Gastroesophageal sphincter (tissue), 4 donors: Measurements from ENCODE around the gene USP14. TPM values are rescaled to one million over a fixed set of nuclear protein-coding genes. Genes with fewer than 3 reads are reported as not detected.

Source experiments
- ATAC-seq: fragments of 150-250 bp; one replicate; pipeline ENCODE4 v1.9.1; 2016; ENCODE audit warnings: mild to moderate bottlenecking, moderate library complexity
- H3K27ac ChIP-seq, 4 donors: fragments of 200-600 bp; sonication (generic) in 3 of 4; 1 replicate in 3 of 4; 2 replicates in 1 of 4; pipeline ENCODE4 v1.5.1; 2016 to 2019
- H3K27me3 ChIP-seq: fragments of 200-600 bp; sonication (generic); one replicate; pipeline ENCODE4 v1.5.1; 2019
- H3K36me3 ChIP-seq, 2 donors: fragments of 200-600 bp; sonication (generic); one replicate each; pipeline ENCODE4 v1.5.1; 2019; ENCODE audit warnings: control low read depth in 1 of 2
- H3K4me1 ChIP-seq, 3 donors: fragments of 200-600 bp; sonication (generic); 1 replicate in 2 of 3; 2 replicates in 1 of 3; pipeline ENCODE4 v1.5.1; 2016 to 2019; ENCODE audit warnings: control low read depth in 2 of 3
- H3K4me3 ChIP-seq, 2 donors: fragments of 200-600 bp; sonication (generic); one replicate each; pipeline ENCODE4 v1.5.1; 2019; ENCODE audit warnings: mild to moderate bottlenecking in 1 of 2, moderate library complexity in 1 of 2
- H3K9me3 ChIP-seq, 3 donors: fragments of 200-600 bp; sonication (generic); one replicate each; pipeline ENCODE4 v1.5.1; 2017 to 2019; ENCODE audit warnings: control low read depth in 2 of 3
- EP300 ChIP-seq: sonication (generic); formaldehyde crosslinking; IDR thresholded peaks from one replicate; pipeline ENCODE4 v1.6.1; 2017; ENCODE audit warnings: antibody characterized with exemption, mild to moderate bottlenecking
- POLR2A ChIP-seq, 2 donors: fragments of 450-650 bp; IDR thresholded peaks; one replicate each; pipeline ENCODE4 v1.6.1; 2017; ENCODE audit warnings: antibody characterized with exemption in 2 of 2, mild to moderate bottlenecking in 2 of 2, moderate library complexity in 1 of 2
- POLR2AphosphoS5 ChIP-seq: sonication (generic); formaldehyde crosslinking; IDR thresholded peaks from one replicate; pipeline ENCODE4 v1.6.1; 2017; ENCODE audit warnings: antibody characterized with exemption
- WGBS, 2 donors: methylation state at CpG; one replicate each; pipeline ENCODE4 v1.1.5; 2018; ENCODE audit warnings: low coverage in 1 of 2; 5-methylcytosine and 5-hydroxymethylcytosine counted together
- total RNA-seq, 4 donors: library from RNA; depleted of rRNA; stranded (reverse); fragments of >200 nt; gene quantifications; one replicate each; pipeline ENCODE4 v1.1.0, GENCODE V29; 2016
- TF ChIP-seq, protein P1 (sequence below), 4 experiments: fragments of 200-600 bp in 2 of 4; fragments of 450-650 bp in 2 of 4; sonication (generic) in 1 of 4; IDR thresholded peaks; one replicate each; pipeline ENCODE4 v1.5.1; 2017 to 2019; ENCODE audit warnings: antibody characterized with exemption in 4 of 4, mild to moderate bottlenecking in 2 of 4, moderate library complexity in 2 of 4

USP14 gene
- total RNA-seq, 4 donors from 2014 or later: 25.7 to 40.2 (median 29.8) TPM

DNA sequence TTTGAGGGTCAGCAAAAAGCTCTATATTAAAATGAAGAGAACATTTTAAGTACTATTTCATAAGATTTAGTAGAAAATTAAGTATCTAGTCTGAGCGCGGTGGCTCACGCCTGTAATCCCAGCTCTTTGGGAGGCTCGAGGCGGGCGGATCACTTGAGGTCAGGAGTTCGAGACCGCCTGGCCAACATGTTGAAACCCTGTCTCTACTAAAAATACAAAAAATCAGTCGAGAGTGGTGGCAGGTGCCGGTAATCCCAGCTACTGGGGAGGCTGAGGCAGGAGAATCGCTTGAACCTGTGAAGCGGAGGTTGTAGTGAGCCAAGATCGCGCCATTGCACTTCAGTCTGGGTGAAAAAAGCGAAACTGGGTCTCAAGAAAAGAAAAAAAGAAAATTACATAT lies 1.6 kb downstream of the USP14 start:
- H3K36me3 ChIP-seq: peaks cover 0 to 23% of the 10 kb centered on the region in 2 donors
- no peaks in the 10 kb centered on the region for H3K27me3 ChIP-seq
- no peak for ATAC-seq
- peak overlapping the region in 1 of 2 donors; percentile 70 for H3K4me3 ChIP-seq
- no peak for TF ChIP-seq POLR2A (IDR thresholded peaks at IDR 0.05)
- TF ChIP-seq, protein P1, sequence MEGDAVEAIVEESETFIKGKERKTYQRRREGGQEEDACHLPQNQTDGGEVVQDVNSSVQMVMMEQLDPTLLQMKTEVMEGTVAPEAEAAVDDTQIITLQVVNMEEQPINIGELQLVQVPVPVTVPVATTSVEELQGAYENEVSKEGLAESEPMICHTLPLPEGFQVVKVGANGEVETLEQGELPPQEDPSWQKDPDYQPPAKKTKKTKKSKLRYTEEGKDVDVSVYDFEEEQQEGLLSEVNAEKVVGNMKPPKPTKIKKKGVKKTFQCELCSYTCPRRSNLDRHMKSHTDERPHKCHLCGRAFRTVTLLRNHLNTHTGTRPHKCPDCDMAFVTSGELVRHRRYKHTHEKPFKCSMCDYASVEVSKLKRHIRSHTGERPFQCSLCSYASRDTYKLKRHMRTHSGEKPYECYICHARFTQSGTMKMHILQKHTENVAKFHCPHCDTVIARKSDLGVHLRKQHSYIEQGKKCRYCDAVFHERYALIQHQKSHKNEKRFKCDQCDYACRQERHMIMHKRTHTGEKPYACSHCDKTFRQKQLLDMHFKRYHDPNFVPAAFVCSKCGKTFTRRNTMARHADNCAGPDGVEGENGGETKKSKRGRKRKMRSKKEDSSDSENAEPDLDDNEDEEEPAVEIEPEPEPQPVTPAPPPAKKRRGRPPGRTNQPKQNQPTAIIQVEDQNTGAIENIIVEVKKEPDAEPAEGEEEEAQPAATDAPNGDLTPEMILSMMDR (IDR thresholded peaks at IDR 0.05): no peak
- no peak for TF ChIP-seq POLR2AphosphoS5
- TF ChIP-seq EP300: no peak
- no peak overlapping the region for H3K27ac ChIP-seq
- H3K9me3 ChIP-seq: no peaks in the 10 kb centered on the region
- H3K4me1 ChIP-seq: peaks cover 0 to 28% (median 18%) of the 10 kb centered on the region in 3 donors
- 93 to 97% methylated on average over 11 to 15 of the region's 15 CpGs for WGBS, 2 donors

DNA sequence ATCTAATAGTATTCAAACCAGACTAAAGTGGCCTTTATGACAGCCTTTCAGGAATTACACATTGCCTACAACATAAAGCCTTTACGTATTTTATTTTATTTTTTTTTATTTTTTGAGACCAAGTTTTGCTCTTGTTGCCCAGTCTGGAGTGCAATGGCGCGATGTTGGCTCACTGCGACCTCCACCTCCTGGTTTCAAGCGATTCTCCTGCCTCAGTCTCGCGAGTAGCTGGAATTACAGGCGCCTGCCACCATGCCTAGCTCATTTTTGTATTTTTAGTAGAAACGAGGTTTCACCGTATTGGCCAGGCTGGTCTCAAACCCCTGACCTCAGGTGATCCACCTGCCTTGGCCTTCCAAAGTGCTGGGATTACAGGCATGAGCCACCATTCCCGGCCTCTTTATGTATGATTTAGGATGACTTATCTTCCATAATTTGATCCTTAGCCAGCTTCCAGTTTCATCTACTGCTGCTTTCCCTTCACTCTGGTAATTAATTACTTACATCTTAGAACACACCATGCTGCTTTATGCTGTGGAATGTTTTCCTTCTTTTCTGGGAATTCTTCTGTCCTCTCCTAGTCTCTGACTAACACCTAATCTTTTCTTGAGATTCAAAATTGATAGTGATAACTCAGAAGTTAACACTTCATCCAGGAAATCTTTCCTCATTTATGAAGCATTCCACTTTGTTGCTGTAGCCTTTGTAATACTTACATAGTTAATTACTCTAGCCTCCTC lies 2.6 kb downstream of the USP14 start:
- Histone ChIP-seq H3K4me1 (peaks cover 0 to 28% (median 18%) of the 10 kb centered on the region in 3 donors), H3K27me3 (no peaks in the 10 kb centered on the region), H3K4me3 (no peak overlapping the region), H3K9me3 (no peaks in the 10 kb centered on the region), H3K27ac (no peak overlapping the region), H3K36me3 (peaks cover 0 to 34% of the 10 kb centered on the region in 2 donors)
- ATAC-seq: no peak
- WGBS, 2 donors: 78 to 90% methylated on average over 8 to 11 of the region's 11 CpGs
- TF ChIP-seq EP300: no peak
- TF ChIP-seq POLR2A (IDR thresholded peaks at IDR 0.05): no peak
- TF ChIP-seq POLR2AphosphoS5: no peak
- TF ChIP-seq, protein P1 (IDR thresholded peaks at IDR 0.05): no peak

DNA sequence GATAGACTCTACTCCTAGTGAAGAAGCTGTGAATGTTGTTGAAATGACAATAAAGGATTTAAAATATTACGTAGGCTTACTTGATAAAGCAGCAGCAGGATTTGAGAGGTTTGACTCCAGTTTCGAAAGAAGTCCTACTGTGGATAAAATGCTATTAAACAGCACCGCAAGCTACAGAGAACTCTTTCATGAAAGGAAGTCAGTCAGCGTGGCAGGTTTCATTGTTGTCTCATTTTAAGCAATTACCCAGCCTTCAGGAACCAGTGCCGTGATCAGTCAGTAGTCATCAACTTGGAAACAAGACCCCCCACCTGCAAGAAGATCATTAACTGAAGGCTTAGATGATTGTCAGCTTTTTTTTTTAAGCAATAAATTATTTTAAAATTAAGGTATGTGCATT lies 14.0 kb downstream of the USP14 start:
- WGBS, 2 donors: 86% methylated on average over 5 of the region's 5 CpGs
- no peak overlapping the region for H3K4me3 ChIP-seq
- no peak for ATAC-seq
- no peaks in the 10 kb centered on the region for H3K9me3 ChIP-seq
- H3K27me3 ChIP-seq: no peaks in the 10 kb centered on the region
- peaks cover 0 to 5% (median 0%) of the 10 kb centered on the region in 3 donors for H3K4me1 ChIP-seq
- no peak for TF ChIP-seq POLR2AphosphoS5
- TF ChIP-seq EP300: no peak
- TF ChIP-seq, protein P1 (IDR thresholded peaks at IDR 0.05): no peak
- no peak for TF ChIP-seq POLR2A (IDR thresholded peaks at IDR 0.05)
- peaks cover 0 to 68% of the 10 kb centered on the region in 2 donors for H3K36me3 ChIP-seq
- H3K27ac ChIP-seq: no peak overlapping the region

DNA sequence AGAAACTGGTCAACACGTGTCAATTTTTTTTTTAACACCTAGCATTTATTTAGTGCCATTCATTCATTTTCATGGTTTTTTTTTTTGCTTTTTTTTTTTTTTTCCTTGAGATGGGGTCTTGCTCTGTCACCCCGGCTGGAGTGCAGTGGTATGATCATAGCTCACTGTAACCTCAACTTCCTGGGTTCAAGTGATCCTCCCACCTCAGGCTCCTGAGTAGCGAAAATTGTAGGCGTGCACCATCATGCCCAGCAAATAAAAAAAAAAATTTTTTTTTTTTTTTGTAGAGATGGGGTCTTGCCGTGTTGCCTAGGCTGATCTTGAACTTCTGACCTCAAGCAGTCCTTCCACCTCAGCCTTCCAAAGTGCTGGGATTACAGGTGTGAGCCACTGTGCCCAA lies 21.1 kb downstream of the USP14 start:
- Histone ChIP-seq H3K27ac (no peak overlapping the region), H3K27me3 (no peaks in the 10 kb centered on the region), H3K4me1 (peaks cover 0 to 45% (median 0%) of the 10 kb centered on the region in 3 donors), H3K9me3 (no peaks in the 10 kb centered on the region), H3K4me3 (no peak overlapping the region), H3K36me3 (peaks cover 0 to 34% of the 10 kb centered on the region in 2 donors)
- no peak for ATAC-seq
- WGBS, 2 donors: 89 to 98% methylated on average over 5 of the region's 5 CpGs
- TF ChIP-seq POLR2AphosphoS5 (no peak), POLR2A (IDR thresholded peaks at IDR 0.05) (no peak), EP300 (no peak)
- TF ChIP-seq, protein P1 (IDR thresholded peaks at IDR 0.05): no peak

DNA sequence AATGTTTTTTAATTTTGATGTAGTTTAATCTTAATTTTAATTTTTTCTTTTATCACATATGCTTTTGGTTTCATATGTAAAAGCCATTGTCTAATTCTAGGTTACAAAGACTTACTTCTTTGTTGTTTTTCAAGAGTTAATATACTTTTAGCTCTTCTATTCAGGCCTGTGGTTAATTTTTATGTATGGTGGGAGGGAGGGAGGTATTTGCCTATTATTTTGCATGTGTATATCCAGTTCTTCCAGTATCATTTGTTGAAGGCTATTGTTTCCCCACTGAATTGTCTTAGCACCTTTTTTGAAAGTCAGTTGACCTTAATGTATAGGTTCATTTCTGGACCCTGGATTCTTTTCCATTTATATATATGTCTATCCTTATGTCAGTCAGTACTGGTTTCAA lies 23.4 kb downstream of the USP14 start:
- Histone ChIP-seq H3K36me3 (peaks cover 0 to 48% of the 10 kb centered on the region in 2 donors), H3K4me1 (peaks cover 0 to 46% (median 0%) of the 10 kb centered on the region in 3 donors), H3K9me3 (no peaks in the 10 kb centered on the region), H3K4me3 (no peak overlapping the region), H3K27me3 (no peaks in the 10 kb centered on the region), H3K27ac (no peak overlapping the region)
- TF ChIP-seq EP300: no peak
- no peak for TF ChIP-seq POLR2AphosphoS5
- no peak for ATAC-seq
